ENCODE data around the gene TSPYL1. TPM values are rescaled to one million over a fixed set of nuclear protein-coding genes. Genes with fewer than 3 reads are reported as not detected.

The TSPYL1 gene
- total and polyA plus RNA-seq, 9 of the 15 experiments (the other 6 are each of a cell fraction or from before 2014, with no cell fraction given) = 23.1 to 56.8 (median 37.9) TPM

GRCh38 chr6:116279232-116280160 is at the start of gene TSPYL1 (continued):
- TF ChIP-seq ZBTB40 (IDR thresholded peaks at IDR 0.05) (0 out of 2 replicates have a peak, but pooled peaks have one; percentile 30), ZBTB40 (CRISPR knock-in tag; IDR thresholded peaks at IDR 0.05) (no peak), POLR2H (tag; IDR thresholded peaks at IDR 0.05; ENCODE audit: low read depth) (peak; percentile 90), CBFB (CRISPR knock-in tag; IDR thresholded peaks at IDR 0.05) (peak; percentile 74; the same call in 1 of the 2 replicates), ZNF644 (tag; IDR thresholded peaks at IDR 0.05; ENCODE audit: low read depth) (no peak), TRIM28 (IDR thresholded peaks at IDR 0.05) (no peak), ZKSCAN1 (IDR thresholded peaks at IDR 0.05; ENCODE audit: low read depth, low read length) (0 out of 2 replicates have a peak, but pooled peaks have one; percentile 6), RFX5 (IDR thresholded peaks at IDR 0.05; ENCODE audit: low read depth, low read length) (peak; percentile 96), BRD4 (IDR thresholded peaks at IDR 0.05) (no peak; the same call in 1 of the 2 replicates), POLR2AphosphoS5 (IDR thresholded peaks at IDR 0.05; ENCODE audit: control insufficient read depth, insufficient read depth, low read depth, low read length) (peak; percentile 88), ZNF740 (CRISPR knock-in tag; IDR thresholded peaks at IDR 0.05) (0 out of 2 replicates have a peak, but pooled peaks have one; percentile 41), ZNF740 (tag; IDR thresholded peaks at IDR 0.05) (no peak), RBBP5 (IDR thresholded peaks at IDR 0.05; ENCODE audit: borderline replicate concordance, insufficient read depth, low read length, poor library complexity, severe bottlenecking) (peak; percentile 73), EZH2 (IDR thresholded peaks at IDR 0.05; ENCODE audit: borderline replicate concordance, low read depth, low read length) (no peak), EGR1 (conservative IDR thresholded peaks at IDR 0.05) (peak; percentile 97), GTF2F1 (IDR thresholded peaks at IDR 0.05; ENCODE audit: low read depth, low read length) (no peak), CREM (IDR thresholded peaks at IDR 0.05; ENCODE audit: low read depth) (peak; percentile 88), ZNF699 (CRISPR knock-in tag; IDR thresholded peaks at IDR 0.05; ENCODE audit: insufficient replicate concordance) (no peak)

Data from K562 (cell line).